NCI-H748 (cell line): Measurements from ENCODE around the gene NUP88.

Experiments used
- DNase-seq: peaks from one replicate; lab custom pipeline; 2025; ENCODE audit not compliant: unreplicated experiment; lab: John Stamatoyannopoulos, UW

The NUP88 gene

DNA sequence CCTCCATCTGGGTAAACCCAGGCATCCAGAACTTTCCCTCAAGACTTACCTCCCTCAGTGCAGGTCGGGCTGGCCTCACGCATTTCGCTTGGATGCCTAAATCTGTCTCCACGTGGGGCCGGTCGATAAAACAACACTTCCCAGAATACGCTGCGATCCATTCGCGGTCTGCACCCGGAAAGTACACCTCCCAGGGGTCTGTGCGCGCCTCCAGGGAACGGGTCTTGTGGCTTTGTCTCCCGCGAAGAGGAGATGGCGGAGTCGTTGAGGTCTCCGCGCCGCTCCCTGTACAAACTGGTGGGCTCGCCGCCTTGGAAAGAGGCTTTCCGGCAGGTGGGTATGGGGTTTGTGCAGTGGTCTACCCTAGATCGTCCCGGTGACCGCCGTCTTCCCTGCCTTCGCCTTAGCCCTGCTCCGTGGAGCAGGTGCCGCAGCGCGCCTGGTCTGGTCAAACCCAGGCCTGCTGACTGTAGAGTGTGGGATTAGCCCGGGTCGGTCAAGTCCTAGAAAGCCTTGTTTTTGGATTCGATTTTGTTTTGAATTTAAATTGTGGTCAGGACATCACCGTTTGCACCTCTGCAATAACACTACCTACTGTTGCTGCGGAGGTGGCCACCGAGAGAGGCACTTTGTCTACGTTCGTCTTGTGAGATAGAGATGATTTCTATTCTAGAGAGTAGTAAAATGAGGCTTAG, 644 bp upstream of the NUP88 start, which contains the start of gene RPAIN:
RPAIN (plus strand) TSS at position 224 of the 695 bp plus-strand sequence; CDS start at position 253, 29 bp downstream.
- DNase-seq: peak; percentile 97

DNA sequence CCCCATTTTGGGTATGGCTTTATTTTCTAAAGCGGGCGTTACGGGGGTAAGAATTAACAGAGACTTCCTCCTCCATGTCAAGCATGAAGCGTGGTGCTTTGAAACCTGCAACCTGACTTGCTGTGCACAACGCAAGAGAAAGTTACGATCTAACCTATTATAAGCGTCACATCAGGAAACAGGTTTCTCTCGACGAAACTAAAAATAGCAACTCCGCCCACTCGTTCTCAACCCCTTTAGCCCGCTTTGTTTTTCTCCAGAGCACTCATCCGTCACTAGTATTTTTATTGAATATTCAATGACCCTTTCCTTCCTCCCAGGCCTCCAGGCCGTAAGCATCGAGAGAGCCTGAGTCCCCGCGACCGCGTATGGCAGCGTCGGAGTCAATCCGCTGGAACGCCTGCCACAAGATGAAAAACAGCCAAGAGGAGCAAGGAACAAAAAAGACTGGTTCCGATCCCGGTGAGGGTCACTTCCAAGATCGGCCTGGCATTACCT, 555 bp downstream of the NUP88 start:
- DNase-seq: peak; percentile 65

DNA sequence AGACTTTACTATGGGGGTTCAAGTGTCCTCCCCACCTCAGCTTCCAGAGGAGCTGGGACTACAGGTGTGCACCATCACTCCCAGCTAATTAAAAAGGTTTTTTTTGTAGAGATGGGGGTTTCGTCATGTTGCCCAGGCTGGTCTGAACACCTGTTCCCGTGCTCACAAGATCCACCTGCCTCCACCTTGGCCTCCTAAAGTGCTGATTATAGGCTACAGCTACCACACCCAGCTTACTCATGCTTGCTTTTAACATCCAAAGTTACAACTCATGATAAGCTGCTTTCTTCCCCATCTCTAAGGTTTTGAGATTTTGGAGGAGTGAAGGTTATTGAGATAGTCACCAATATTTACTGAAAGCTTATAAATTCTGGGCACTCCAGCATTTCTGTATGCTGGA, 2.6 kb downstream of the NUP88 start:
- no peak for DNase-seq

DNA sequence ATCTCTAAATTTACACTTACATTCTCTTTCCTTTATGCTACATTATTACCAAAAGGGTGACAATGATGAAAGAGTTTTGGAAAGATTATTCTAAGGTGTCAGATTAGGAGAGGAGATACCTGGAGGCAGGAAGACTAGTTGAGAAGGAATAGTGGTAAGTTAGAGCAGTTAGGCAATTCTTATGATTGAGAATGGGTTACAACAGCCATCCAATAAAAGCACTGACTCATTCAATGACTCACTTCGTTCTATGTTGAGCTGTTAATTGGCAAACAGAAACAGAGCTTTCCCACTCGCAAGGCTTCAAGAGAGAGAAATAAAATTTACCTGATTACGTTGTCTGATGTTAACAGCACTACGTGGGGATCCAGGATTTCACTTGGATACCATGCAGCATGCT, 5.8 kb downstream of the NUP88 start:
- DNase-seq: no peak

DNA sequence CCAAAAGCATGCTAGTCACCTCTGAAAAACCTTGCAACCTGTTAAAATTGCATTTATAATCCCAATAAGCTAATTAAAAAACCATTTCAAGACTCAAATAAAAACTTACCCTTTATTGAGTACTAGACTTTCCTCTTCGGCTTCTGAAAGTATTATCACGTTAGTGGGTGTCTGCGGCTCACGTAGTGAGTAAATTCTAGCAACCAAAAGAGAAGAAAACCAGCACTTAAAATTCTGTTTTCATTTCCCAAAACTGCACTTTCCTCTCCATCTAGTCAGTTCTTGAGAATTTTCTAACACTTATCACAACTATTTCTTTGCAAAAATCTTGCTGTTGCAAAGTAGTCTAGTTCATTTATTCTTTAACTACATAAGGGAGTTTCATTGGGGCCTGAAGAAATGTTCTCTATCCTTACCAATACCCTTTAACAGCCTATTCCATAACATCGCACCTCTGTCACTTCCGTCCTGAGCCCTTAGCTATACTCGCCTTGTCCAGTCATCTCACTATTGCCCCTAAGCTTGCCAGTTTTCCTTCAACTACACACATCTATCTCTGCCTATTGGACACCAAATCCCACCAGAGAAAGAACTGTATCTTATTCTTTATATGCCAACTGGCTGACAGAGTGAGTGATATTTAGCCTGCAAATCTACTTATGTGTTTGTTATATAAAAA, 8.7 kb downstream of the NUP88 start:
- DNase-seq: no peak

DNA sequence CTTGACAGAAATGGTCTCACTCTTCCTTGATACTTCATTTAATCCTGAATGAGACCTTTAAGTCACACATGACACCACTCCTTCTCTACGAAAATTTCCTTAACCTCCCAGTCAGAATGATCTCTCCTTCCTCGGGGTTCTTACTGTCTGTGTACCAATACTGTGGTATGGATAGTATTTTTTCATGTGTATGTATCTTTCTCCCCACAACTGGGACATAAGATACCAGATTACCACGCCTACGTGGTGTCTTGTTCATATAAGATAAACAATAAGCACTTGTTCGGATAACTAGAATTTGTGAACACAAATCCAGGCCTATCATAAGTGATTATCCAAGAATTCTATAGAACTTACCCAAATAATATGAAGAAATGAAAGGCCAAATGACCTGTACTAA, 11.3 kb downstream of the NUP88 start:
- DNase-seq: no peak

DNA sequence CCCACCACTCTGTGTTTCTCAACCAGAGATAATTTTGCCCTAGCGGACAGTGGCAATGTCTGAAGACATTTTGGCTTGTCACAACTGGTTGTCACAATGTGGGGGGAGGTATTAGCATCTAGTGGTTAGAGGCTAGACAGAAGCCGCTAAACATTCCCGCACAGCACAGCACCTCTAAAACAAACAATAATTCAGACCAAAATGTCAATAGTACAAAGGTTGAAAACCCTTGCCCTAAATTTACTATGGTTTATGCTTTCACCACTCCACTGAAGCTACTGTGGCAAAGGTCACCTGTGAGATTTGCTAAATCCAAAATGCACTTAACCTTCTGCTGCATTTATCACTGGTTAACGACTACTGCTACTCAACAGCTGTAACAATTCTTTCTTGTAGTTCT, 14.1 kb downstream of the NUP88 start:
- DNase-seq: no peak

DNA sequence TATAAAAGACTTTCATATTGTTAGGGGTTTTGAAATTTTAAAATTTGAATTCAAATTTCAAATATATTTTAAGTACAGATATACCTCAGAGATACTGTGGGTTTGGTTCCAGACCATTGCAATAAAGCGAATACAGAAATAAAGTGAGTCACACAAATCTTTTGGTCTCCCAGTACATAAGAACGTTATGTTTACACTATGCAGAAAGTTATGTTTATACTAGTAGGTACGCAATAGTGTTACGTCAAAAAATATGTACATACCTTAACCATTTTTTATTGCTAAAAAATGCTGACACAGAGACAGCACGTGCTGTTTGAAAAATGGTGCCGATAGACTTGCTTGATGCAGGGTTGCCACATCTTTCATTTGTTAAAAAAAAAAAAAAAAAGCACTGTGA, 19.7 kb downstream of the NUP88 start:
- no peak for DNase-seq

DNA sequence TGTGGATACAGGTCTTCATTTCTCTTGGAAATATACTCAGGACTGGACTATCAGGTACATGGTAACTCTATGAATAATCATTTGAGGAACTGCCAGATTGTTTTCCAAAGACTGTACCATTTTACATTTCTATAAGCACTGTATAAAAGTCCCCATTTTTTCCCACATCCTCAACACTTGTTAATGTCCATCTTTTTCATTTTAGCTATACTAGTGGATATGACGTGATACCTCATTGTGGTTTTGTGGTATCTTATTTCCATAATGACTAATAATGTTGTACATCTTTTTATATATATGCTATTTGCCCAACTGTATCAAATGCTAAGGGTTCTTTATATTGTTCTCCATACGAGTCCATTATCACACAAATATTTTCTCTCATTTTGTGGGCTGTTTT, 22.9 kb downstream of the NUP88 start:
- DNase-seq: no peak

DNA sequence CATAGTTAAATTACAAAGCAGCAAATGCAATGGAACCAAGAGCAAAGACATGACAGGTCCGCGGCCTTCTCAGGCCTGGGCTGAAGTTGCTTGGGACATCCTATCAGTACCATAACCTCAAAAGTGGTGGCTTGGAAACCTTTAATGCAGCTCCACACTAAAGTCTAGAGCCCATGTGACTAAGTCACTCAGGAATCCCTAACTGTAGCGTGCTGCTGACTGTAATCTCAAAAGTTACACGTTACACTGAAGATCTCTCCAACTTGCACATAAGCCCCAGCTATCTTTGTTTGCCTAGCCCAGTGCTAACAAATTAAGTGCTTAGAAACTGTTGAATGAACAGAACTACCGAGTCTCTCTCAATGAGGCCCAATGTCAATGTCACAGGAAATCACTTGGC, 27.8 kb downstream of the NUP88 start:
- no peak for DNase-seq

DNA sequence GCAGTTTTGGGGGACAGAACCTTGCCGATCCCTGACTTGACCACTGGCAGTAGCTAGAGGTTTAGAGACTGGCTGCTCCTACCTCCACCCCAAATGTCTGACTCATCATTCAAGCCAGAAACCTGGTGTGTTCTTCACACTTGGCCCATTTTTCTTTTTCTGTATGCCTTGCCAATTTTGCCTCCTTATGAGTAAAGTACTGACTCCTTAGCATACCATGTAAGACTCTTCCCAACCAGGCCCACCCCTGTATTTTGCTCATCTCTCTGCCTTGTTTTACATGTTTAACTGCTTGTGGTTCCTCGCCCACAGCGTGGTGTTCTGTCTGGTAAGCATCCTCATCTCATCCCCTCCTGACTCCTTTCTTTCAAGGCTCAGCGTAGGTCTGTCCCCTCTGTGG, 37.9 kb downstream of the NUP88 start:
- no peak for DNase-seq

DNA sequence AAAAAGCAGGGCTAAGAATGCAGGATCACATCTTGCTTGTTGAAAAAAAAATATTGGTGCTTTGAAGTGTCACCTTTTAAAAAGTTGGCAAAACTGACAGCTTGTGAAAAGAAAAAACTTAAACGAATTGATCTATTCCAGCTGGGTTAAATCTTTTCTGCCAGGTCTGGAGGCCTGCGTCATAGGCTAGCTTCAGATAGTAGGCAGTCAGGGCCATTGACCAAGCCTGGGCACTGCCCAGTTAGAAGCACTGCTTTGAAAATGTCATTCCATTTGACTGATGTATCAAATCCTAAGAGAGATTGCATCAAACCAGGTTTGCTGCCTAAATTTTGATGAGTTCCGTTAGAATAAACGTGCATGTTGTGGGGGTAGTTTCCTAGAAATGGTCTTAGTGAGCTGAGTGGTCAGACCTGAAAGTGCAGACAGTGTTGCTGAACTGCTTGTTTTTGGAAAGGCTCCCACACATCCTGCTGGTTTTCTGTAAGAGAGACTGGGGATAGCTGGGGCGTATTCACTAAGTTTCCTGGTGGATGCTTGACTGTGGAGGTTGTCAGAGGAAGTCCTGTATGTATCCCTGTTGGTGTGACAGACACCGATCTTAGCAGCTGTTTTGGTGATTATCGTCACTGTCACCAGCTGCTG, 38.8 kb downstream of the NUP88 start:
- no peak for DNase-seq

DNA sequence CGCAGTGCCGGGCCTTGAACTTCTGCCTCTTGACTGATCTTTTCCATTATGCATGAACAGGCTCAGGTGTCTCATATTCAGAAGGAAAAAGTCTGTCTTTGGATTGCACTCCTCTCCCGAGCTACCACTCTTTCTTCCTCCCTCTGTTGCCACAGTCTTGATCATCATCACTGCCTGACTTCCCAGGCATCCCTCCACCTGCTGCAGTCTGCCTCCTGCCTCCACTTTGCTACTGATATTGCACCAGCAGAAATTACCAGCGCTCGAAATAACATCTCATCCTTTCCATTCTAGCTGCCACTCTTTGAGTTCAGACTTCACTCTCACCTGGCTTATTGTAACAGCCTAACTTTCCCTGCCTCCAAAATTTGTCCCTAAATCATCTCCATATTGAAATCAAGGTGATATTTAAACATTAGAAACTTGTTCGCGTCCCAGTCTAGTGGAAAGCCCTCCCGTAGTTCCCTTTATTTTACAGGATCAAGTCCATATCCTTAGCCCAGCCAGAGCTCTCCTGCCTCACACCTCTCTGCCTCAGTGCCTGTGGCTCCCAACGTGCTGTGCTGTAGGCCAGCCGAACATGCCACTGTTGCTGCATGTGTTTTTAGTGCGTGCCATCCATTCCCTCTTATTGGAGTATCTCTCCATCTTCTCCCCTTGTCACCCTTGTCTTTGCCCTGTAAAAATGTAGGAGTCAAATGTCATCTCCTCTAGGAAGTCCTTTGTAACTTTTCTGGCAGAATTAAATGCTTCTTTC, 39.9 kb downstream of the NUP88 start:
- no peak for DNase-seq

DNA sequence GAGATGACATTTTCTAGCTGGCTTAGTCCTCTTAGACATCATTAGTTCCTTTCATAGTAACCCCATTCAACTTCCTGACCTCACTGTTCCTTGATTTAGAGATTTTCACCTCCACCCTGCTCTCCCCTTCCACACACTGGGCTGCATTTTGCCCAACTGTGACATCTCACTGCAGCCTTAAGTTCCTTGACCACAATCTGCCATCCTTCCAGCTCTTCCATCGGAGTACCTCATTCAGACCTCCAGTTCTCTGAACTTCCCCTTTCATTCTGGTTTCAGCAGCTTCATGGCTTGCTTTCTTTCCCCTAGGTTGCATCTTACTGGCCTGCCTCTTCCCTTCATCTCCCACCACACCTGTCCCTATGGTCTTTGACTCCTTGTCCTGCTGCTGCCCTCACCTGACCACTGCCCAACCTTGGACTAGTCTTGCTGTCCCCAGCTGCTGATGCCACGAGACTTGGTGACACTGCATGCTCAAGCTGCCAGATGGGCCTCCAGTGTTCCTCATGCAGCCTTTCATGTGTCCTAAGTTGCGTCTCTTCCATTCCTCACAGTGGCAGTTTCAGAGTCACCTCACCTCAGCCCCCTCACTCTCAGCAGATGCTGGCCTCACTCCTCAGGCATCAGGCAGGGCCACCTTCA, 40.8 kb downstream of the NUP88 start:
- DNase-seq: no peak

DNA sequence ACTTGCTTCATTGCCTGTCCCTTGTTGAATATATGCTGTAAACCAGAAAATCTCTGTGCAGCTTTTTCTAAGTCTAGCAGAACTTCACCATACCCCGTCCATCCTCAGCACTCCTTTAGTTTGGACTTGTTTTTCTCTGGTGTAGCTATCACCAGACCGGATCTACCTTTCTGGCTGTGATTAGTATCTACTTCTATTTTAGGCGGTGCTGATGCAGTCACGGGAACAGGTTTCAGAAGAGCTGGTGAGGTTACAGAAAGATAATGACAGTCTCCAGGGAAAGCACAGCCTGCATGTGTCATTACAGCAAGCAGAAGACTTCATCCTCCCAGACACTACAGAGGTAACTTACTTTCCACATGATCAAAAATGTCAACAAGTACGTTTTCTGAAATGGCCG, 46.4 kb downstream of the NUP88 start:
- no peak for DNase-seq

DNA sequence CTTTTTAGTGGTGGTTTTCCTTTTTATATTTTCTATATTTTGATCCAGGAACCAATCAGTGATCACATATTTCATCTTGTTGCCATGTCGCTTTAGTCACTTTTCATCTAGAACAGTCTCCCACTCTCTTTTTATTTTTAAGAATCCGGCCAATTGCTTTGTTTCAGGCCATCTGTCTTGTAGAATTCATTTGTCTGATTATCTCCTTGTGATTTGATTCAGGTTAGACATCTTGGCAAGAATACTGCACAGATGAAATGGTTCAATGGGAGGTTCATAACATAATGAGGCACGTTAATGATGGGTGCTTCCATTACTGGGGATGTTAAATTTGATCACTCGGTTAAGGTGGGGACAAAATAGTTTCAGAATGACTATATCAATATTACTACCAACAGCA, 49.1 kb downstream of the NUP88 start:
- no peak for DNase-seq

DNA sequence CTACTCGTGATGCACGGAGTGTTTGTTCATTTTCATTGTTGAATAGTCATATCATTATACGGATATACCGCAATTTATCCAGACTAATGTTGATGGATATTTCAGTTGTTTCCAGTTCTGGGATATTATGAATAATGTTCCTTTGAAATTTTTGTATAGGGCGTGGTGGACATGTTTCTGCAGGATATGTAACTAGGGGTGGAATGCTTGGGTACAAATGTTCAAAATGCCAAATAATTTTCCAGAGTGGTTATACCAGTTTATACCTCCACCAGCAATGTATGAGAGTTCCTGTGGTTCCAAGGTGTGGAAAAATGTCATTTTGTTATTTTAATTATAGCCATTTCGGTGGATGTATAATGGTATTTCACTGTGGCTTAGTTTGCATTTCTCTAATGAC, 53.6 kb downstream of the NUP88 start:
- DNase-seq: no peak

DNA sequence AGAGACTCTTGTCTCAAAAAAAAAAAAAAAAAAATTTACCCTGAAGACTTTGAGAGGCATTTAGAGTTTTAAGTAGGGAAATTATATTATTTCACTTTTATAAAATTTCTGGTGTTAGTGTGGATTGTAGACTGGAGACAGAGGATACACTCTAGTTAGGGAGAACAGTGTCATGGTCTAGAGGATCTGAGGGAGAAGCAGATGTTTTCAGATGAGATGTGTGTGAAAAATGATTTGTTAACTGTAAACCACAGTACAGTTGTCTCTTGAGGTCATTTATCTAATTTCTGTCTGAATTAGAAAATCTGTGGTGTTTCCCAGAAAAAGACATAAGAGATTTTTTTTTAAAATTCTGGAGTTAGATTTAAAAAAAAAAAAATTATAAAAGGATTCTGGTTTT, 54.8 kb downstream of the NUP88 start:
- no peak for DNase-seq

DNA sequence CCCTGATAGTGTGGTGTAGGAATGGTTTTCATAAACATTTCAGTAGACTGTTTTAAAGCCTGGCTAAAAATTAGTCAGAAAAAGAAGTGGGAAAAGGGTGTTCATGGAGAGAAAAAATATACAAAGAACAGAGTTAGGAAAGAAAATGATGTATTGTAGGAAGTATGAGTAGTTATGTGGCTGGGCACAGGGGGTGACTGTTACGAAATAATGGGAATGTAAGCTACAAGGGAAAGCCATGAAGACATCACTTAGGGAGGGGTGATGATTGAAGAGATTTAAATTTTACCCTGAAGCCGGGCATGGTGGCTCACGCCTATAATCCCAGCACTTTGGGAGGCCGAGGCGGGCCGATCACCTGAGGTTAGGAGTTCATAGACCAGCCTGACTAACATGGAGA, 55.3 kb downstream of the NUP88 start:
- no peak for DNase-seq

DNA sequence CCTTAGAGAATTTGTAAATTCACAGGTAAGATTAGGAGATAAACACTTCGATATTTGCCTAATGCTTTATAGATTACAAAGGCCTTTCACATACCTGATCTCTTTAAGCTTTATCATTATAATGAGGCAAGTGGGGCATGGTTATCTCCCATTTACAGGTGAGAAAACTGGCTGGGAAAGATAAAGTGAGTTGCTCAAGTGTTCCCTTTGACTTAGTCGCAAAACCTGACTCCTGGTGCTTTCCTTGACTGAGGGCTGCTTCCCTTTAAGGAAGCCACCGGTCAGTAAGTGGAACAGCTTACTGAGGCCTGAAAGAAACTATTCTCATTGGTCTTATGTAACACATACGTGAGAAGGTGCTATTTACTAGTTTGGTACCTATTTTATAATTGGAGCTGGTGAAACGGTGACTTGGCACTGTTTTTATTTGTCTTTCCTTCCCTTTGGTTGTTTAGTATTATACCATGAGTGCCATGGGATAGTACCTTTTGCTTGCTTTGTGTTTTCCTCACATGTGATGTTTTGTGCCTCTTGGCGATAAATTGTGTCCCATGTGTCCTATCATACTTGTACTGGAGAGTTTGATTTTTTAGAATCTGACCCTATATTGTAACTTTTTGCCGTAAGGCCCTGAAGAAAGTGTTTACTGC, 57.2 kb downstream of the NUP88 start:
- no peak for DNase-seq
